ENCODE data around the gene ZSWIM7.
"Not testable (repeated sequence)": the region's sequence is repeated elsewhere in the genome, so short reads cannot be mapped to it uniquely, and the experiment has no call there.

Gene ZSWIM7

GRCh38 chr17:15955793-15956541, 43.5 kb downstream of the ZSWIM7 start:
- DNase-seq: no peak

GRCh38 chr17:15954222-15954621, 45.3 kb downstream of the ZSWIM7 start:
- no peak for DNase-seq

GRCh38 chr17:15952916-15953790, 46.4 kb downstream of the ZSWIM7 start:
- DNase-seq: no peak

- DNase-seq: no peak
Observed at GRCh38 chr17:15952048-15952532, 47.4 kb downstream of the ZSWIM7 start.

- no peak for DNase-seq
Observed at GRCh38 chr17:15951368-15952047, 48.0 kb downstream of the ZSWIM7 start.

- DNase-seq: no peak
Observed at GRCh38 chr17:15947976-15948752, 51.3 kb downstream of the ZSWIM7 start.

- DNase-seq: no peak
Observed at GRCh38 chr17:15947271-15947670, 52.2 kb downstream of the ZSWIM7 start.

- no peak for DNase-seq
Observed at GRCh38 chr17:15946611-15947120, 52.8 kb downstream of the ZSWIM7 start.

- DNase-seq: peak; percentile 56
Observed at GRCh38 chr17:15945527-15946191, 53.8 kb downstream of the ZSWIM7 start.

GRCh38 chr17:15944759-15945526, 54.6 kb downstream of the ZSWIM7 start, which contains the start of gene ADORA2B:
Gene ADORA2B, plus strand, starts transcription at chr17:15945130. Its CDS starts 119 bp downstream, at chr17:15945249.
- DNase-seq: peak; percentile 65

- no peak for DNase-seq
Observed at GRCh38 chr17:15943971-15944758, 55.3 kb downstream of the ZSWIM7 start.

- DNase-seq: no peak
Observed at GRCh38 chr17:15942207-15942833, 57.2 kb downstream of the ZSWIM7 start.

GRCh38 chr17:15941781-15942180, 57.7 kb downstream of the ZSWIM7 start:
- no peak for DNase-seq

- not testable (repeated sequence) for DNase-seq
Observed at GRCh38 chr17:15936481-15936880, 63.0 kb downstream of the ZSWIM7 start.

GRCh38 chr17:15935891-15936290, 63.6 kb downstream of the ZSWIM7 start:
- no peak for DNase-seq

GRCh38 chr17:15934866-15935265, 64.6 kb downstream of the ZSWIM7 start:
- no peak for DNase-seq

GRCh38 chr17:15931394-15931793, 68.1 kb downstream of the ZSWIM7 start:
- DNase-seq: no peak

- no peak for DNase-seq
Observed at GRCh38 chr17:15930426-15930825, 69.1 kb downstream of the ZSWIM7 start.

GRCh38 chr17:15929941-15930340, 69.6 kb downstream of the ZSWIM7 start:
- no peak for DNase-seq

All from stimulated activated CD4-positive, alpha-beta T cell treated with anti-CD3 and anti-CD28 coated beads, Interleukin-4, amount 100 ng/mL, for 1 hour (primary cell).